GM21737 (cell line): Measurements from ENCODE around the gene ABR.
"Not testable (repeated sequence)": the region's sequence is repeated elsewhere in the genome, so short reads cannot be mapped to it uniquely, and the experiment has no call there.

Experiments used
- ATAC-seq: cut with Tn5 transposase; IDR thresholded peaks from one replicate; pipeline ENCODE4 v1.9.1; 2021; ENCODE audit warnings: mild to moderate bottlenecking, moderate library complexity; ENCODE audit not compliant: unreplicated experiment

ABR gene

DNA sequence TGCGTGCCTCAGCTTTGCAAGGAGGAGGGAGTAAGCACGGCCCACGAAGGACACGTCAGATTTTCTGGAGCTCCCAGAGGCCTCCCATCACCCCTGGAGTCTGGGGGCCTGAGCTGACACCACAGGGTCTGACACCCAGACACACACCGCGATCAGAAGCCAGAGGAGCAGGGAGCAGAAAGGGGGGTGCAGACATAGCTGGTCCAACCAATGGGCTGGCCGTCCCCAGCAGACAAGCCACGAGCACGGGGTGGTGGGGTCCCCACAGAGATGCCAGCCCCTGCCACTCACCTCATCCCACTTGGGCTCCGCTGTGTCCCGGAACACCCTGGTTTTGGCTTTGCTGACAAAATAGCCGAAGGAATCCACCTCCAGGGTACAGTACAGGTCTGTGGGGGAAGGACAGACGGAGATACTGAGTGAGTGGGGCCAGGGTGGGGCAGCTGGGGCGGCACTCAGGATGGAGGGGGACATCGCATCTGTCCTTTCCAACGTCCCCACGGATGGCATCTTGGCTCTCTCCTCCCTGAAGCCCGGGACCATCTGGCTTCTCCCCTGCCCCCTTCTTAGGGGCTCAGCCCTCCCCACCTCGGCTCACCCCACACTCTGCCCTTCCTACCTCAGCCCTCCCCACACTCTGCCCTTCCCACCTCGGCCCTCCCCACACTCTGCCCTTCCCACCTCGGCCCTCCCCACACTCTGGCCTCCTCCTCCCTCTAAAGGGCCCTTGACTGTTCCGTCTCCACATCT is 129.4 kb downstream of the ABR start:
- ATAC-seq: no peak

DNA sequence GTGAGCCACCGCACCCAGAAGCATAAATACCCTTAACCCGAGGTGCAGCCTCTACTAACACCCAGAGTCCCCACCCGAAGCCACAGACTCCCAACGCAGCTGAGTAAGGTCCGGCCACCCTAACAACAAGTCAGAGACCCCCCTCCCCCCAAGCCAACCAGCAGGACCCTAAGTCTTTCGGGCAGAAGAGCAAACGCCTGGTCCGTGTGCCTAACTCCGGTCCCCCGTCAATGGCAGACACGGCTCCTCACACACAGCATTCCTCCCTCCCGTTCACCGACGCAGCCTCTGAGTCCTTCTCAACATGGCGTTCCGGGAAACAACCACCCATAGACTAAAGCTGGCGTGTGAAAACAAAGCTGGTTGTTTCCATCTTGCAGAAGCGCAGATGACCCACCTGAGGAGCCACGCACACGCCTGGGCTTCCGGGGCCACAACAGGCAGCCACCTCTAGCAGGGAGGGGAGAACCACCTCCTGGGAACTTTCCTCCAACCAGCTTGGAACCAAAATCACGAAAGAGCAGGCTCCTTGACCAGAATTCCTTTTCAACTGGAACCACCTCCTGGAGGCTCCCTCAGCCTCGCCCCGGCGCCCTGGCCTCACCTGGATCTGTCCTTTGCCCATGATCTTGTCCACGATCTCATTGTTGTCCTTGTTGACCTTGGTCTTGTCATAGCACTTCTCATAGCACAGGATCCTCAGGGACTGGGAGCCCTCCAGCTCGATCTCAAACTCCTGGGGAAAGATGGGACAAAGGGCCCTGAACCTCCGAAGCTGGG is 130.1 kb downstream of the ABR start:
- no peak for ATAC-seq

DNA sequence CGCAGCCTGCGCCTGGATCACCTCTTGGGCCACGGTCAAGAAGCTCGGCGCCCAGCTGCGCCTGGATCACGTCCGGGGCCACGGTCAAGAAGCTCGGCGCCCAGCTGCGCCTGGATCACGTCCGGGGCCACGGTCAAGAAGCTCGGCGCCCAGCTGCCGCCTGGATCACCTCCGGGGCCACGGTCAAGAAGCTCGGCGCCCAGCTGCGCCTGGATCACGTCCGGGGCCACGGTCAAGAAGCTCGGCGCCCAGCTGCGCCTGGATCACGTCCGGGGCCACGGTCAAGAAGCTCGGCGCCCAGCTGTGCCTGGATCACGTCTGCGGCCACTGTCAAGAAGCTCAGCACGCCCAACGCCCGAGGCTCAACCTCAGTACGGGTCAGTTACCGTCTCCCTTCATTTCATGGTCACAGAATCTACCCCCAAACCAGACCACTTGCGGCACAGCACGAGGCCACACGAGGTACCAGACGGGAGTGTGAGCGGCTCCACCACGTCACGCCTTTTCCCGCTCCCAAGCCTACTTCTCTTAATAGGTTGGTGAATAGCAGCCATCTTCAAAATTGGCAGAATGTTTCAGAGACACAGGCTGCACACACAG is 131.2 kb downstream of the ABR start:
- ATAC-seq: not testable (repeated sequence)

DNA sequence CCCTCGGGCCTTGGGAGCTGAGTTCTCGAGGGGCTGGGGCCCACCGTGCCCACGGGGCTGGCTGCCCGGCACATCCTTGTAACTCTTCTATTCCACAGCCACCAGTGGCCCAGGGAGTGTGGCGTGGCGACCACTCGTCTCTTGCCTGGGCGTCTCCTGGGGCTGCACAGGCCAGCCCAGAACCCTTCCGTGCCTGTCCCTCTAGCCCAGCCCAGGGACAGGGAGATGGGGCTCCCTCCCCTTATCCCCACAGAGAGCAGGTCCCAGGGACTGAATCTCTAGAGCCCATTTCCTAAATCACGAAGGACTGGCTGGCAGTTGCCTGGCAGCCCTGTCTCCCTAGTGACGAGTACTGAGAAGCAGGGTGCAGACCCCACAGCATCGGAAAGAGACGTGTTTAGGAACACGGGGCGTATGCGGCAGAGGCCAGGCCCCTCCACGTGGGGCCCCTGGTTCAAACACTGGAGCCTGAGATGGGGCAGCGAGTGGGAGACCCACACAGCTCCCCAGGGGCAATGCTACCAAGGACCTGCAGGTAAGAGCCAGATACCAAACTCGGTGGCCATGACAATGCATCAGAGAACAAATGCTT is 131.8 kb downstream of the ABR start:
- ATAC-seq: no peak

DNA sequence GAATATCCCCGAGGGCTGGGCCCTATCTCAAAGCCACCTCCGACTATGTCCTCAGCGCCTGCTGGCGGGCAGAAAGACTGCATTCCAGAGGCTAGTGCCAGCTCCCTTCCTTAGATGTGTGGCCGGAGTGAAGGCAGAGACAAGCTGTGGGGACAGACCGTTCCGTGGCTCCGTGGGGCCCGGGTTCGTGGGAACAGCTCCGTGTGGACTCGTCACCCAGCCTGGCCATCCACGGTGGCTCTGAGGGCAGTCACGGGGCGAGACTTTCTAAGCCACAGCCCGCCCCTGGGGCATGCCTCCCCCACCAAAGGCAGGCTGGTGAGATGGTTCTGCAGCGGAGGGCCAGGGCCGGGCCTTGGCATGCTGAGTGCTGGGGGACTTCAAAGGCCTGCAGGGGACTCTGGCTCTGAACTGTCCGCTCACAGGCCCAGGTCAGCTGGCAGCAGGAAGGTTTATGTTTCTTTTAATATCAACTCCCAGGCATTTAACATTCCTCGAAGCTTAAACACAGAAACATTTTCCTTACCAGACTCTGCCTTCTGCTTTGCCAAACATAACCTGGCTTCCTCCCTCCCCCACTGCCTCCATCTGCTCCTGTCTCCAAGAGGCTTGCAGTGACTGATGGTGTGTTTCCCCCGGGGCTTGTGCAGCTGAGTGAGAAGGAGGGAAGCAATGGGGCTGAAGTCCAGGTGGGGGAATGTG is 132.5 kb downstream of the ABR start:
- ATAC-seq: no peak

DNA sequence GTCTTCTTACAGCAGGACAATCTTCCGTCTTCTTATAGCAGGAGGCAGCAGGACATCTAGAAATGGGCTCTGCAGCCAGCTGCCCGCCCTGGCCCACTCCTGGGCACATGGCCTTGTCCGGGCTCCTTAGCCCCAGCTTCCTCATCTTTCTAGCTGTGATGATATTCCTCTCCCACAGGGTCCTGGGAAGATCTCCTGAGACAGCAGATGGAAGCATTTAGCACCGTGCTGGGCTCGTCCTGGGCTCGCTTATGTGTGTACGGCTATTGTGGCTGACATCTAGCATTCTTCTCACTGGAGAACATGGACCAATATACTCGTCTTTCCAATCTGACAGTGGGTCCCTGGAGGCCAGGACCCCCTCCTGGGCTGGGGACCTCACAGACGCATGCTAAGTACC is 134.3 kb downstream of the ABR start:
- ATAC-seq: no peak

DNA sequence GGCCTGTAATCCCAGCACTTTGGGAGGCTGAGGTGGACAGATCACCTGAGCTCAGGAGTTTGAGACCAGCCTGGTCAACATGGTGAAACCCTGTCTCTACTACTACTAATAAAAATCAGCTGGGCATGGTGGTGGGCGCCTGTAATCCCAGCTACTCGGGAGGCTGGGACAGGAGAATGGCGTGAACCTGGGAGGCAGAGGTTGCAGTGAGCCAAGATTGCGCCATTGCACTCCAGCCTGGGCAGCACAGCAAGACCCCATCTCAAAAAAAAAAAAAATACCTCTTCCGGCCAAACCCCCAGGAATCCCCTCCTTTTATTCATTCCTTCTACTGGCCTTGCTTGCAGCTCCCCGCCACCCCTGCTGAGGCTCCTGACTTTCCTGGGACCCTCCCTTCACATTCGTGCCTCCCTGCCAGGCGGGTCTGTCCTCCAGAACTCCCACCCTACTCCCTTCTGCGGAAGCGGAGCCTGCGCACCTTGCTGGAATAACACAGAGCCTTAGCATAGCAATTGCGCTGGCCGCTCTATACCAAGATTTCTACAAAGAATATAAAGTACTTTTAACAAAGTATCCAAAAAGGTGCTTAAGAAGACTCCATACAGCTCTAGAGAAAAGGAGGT is 135.3 kb downstream of the ABR start:
- not testable (repeated sequence) for ATAC-seq

DNA sequence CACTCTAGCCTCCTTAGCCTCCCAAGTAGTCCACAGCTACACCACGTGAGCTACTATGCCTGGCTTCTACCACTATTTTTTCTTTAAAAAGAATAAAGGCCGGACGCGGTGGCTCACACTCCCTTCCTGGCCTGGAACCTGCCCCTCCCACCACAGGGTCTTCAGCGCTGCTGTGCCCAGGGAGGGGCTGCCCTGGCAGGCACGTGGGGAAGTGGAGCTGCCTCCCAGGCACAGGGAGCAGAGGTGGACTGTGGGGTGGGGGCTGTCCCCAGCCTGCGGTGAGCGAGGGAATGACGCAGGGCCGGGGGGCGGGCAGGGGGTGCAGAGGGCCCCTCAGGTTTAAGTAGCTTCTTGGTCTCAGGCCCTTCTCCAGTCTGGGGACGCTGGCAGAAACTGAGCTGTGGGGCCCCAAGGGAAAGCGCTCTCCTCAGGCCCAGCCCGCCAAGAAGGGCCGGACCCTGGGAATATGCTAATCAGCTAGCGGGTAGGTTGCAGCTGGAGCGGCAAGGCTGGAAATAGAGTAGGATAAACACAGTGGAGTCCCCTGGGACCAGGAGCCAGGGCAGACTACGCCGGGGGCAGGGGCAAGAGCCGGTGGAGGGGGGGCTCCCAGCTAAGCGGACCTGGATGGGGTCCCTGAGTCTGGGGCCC is 136.1 kb downstream of the ABR start:
- ATAC-seq: no peak

DNA sequence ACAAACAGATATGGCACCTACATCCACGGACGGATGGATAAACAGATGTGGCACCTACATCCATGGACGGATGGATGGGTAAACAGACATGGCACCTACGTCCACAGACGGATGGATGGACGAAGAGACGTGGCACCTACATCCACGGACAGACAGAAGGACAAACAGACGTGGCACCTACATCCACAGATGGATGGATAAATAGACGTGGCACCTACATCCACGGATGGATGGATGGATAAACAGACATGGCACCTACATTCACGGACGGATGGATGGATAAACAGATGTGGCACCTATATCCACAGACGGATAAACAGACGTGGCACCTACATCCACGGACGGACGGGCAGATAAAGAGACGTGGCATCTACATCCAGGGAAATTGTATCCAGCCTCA is 137.3 kb downstream of the ABR start:
- ATAC-seq: no peak

DNA sequence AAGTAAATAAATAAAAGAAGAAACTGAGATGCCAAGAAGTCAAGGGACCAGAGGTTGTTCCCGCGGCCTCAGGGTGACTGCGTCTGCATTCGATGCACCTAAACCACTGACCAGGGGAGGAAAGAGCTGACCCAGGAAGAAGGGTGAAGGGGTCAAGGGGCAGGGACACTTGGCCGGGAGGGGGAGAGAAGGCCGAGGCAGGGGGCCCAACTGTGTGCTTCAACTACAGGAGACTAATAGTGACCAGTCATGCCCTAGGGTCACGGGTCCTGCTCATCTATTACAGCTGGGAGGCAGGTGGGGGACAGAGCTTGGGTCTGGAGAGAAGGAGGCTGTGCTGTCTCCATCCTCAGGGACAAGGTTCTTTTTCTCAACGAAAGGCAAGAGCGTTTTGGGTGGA is 138.0 kb downstream of the ABR start:
- no peak for ATAC-seq

DNA sequence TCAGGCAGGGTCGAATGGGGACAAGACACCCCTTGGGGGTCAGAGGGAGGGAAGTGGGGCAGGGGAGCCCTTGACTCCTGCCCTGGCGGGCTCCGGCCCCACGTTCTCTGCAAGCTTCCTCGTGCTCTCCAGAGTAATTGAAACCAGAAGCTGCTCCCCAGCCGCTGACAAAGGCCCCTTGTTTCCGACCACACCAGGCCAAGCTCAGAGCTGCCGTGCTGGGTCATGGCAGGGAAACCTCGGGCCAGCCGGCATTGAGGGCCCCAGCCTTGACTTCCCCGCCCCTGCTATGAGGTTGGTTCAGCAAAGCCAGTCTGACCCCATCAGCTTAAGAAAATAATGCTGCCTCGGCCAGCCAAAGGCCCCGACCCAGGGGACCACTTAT is 139.6 kb downstream of the ABR start:
- ATAC-seq: no peak

DNA sequence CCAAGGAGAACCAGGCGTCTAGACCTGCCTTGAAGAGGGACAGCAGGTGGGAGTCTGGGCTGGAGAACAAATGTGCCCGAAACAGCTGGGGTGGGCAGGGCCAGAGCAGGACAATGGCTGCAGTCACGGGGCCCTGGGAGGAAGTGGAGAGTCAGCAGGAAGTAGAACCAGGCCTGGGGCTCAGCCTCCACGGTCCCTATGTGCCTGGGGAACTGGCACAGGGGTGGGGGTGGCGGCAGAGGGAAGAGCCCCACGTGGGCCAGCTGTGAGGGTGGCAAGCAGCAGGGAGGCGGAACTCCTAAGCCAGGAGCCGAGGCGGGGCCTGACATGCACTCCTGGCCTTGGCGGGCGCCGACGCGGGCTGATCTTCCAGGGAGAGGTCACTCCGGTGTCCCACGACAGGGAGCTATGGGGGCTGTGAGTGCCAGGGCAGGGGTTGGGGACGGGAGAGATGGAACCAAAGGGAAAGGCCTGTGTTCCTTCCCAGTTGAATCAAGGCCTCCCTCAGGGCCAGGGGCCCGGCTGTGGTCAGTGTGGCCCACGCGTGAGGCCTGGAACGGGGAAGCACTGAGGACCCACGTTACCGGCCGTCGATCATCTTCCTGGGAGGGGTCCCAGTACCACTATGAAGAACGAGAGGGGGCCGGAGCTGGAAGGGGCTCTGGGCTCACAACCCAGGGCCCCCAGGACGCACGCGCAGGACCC is 140.1 kb downstream of the ABR start:
- no peak for ATAC-seq

DNA sequence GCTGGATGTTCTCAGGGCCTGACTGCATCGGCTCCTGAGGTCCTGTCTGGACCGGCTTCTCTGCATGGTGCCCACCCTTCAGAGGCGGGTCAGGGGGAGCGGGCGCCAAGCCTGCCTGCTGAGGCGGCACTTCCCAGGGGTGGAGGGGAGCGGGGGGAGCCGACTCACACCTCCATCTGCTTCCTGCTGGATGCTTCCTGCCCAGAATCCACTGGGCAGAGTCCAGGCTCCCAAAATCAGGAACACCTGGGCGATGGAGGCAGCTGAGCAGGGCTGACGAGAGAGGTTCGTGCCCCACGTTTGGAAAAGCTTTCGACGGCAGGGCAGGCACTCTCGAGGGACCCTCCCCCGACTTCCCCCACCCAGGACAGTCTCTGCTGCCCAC is 140.7 kb downstream of the ABR start:
- ATAC-seq: no peak

DNA sequence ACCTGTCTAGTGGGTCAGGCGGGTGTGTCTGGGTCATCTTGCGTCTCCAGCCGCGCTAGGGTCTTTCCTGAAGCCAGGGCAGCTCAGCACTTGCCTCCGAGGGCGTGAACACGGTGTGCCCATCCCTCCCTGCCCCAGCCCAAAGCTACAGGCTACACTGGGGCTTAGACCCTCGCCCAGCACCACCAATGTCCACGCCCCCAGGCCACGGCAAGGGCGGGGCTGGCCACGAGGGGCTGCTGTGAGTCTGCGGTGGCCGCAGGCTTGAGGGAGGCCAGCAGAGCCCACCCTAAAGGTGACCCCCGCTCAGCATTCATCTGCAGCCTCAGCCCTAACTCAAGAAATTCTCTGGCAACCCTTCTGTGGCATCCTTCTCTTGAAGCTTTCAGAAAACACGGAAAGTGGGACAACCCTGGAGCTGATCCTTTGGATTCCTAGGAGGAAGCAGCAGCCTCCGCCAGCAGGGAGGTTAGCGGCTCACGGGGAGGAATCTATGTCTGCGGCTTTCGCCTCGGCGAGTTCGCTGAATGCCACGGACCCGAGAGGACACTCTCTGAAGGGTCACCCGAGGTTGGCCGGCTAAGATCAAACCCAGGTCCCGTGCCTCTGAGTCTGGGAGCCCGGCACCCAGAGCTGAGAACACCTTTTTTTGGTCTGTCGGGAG is 141.2 kb downstream of the ABR start:
- ATAC-seq: no peak

DNA sequence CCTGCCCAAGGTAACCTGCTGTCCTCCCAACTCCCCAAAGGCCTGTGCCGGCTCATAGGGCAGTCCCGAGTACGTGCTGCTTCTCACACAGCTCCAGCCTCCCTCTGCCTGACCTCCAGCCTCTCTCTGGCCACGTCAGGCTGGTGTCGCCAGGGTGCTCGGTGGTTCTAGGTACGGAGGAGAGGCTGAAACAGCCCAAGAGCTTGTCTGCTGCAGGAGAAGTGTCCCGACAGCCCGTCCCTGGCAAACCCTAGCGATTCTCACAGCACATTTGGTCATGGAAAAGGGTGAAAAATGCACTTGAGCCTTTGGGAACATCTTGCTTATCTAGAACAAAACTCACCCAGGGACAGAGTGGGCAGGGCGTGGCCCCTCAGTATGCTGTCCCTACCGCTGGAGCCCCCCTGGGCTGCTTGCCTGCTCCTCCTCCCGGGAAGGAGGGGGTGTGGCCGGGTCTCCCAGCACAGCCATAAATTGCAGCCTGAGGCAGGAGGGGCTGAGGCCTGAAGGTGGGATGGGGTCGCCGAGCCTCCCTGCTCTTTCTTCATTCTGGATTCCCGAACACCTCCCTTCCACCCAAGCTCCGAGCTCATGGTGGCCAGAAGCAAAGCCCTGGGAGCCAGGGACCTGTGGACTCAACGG is 142.4 kb downstream of the ABR start:
- no peak for ATAC-seq

DNA sequence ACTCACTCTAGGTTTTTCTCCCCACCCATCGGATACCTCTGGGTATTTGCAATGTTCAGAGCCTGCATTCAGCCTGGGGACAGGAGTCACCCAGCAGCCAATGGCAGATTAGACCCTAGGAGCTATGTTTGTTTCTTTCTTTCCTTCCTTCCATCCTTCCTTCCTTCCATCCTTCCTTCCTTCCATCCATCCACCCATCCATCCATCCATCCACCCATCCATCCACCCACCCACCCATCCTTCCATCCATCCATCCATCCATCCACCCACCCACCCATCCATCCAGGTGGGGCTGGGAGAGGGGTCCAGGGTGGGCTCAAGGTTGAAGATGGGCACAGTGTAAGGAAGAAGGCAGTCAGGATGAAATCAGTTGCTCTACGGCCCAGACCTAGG is 142.9 kb downstream of the ABR start:
- ATAC-seq: no peak

DNA sequence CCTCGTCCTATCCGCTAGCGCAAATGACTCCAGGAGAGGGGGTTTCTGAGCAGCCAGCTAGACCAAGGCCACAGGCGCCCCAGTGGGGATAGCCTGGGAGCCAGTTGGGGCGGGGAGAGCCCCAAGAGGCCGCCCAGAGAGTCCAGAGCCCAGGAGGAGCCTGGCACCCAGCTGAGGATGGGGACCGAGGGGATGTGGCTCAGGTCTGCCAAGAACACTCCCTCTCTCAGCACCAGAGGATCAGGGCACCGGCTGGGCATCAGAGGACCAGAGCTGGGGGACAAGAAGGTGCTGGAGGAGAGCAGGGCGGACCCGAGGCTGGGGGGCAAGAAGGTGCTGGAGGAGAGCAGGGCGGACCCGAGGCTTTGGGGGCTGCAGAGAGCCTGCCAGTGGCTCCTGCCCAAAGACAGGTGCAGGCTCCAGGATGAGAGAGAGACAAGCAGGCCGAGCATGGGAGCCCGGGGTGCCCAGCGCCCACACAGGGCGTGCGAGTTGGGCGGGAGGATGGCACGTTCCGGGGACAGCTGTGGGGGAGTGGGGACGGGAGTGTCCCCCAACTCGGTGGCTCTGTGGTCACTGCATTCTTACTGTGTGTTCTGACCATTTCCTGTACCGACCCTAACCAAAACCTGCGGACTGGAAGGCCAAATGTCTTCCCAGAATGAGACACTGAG is 143.5 kb downstream of the ABR start:
- ATAC-seq: no peak

DNA sequence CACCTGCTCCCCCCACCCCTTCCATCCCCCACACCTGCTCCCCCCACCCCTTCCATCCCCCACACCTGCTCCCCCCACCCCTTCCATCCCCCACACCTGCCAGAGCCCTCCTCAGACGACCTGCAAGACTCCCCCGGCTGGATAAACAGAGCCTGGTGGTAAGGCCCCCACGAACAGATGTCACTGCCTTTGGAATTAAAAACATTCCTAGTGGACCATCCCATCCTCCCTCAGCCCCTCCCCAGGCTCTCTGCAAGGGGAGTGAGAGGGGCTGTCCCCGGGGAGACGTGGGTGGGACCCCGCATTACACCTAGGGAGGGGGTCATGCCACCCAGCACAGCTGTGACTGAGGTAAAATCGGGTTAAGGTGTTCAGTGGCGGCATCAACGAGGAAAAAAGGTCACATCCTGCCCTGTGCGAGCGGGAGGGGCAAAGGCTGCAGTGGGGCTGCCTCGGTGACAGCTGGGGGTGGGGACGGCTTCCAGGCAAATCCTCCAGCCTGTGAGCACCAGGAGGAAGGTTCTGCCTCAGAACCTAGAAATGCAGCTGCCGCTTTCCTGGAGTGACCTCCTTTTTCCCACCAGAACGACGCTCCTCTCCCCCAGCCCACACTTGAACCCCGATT is 144.1 kb downstream of the ABR start:
- no peak for ATAC-seq
